ENCODE data around the gene KDM1A.
"Not testable (repeated sequence)": the region's sequence is repeated elsewhere in the genome, so short reads cannot be mapped to it uniquely, and the experiment has no call there.

Gene KDM1A

GRCh38 chr1:23000133-23000532, 19.1 kb upstream of the KDM1A start:
- not testable (repeated sequence) for H3K4me3 Mint-ChIP-seq; H3K27ac Mint-ChIP-seq; H3K27me3 Mint-ChIP-seq; H3K4me1 Mint-ChIP-seq (ENCODE audit: low read depth); H3K36me3 Mint-ChIP-seq; H3K9me3 Mint-ChIP-seq (ENCODE audit: low read depth)

GRCh38 chr1:23002218-23002617, 17.1 kb upstream of the KDM1A start:
- not testable (repeated sequence) for H3K36me3 Mint-ChIP-seq; H3K4me3 Mint-ChIP-seq; H3K9me3 Mint-ChIP-seq (ENCODE audit: low read depth); H3K4me1 Mint-ChIP-seq (ENCODE audit: low read depth); H3K27ac Mint-ChIP-seq; H3K27me3 Mint-ChIP-seq

- Mint-ChIP-seq H3K4me1 (ENCODE audit: low read depth) (no peaks in the 10 kb centered on the region), H3K27me3 (peaks cover 10% of the 10 kb centered on the region), H3K36me3 (no peaks in the 10 kb centered on the region), H3K9me3 (ENCODE audit: low read depth) (no peaks in the 10 kb centered on the region), H3K27ac (no peak overlapping the region), H3K4me3 (no peak overlapping the region)
Measured at GRCh38 chr1:23004112-23004511, 15.2 kb upstream of the KDM1A start.

- H3K9me3 Mint-ChIP-seq (ENCODE audit: low read depth); H3K36me3 Mint-ChIP-seq; H3K4me1 Mint-ChIP-seq (ENCODE audit: low read depth); H3K27me3 Mint-ChIP-seq; H3K27ac Mint-ChIP-seq; H3K4me3 Mint-ChIP-seq: not testable (repeated sequence)
Measured at GRCh38 chr1:23004769-23005168, 14.5 kb upstream of the KDM1A start.

- Mint-ChIP-seq H3K9me3 (ENCODE audit: low read depth) (no peaks in the 10 kb centered on the region), H3K4me1 (ENCODE audit: low read depth) (no peaks in the 10 kb centered on the region), H3K27ac (no peak overlapping the region), H3K27me3 (peaks cover 10% of the 10 kb centered on the region), H3K36me3 (no peaks in the 10 kb centered on the region), H3K4me3 (no peak overlapping the region)
Measured at GRCh38 chr1:23007106-23007505, 12.2 kb upstream of the KDM1A start.

- Mint-ChIP-seq H3K27me3 (peaks cover 4% of the 10 kb centered on the region), H3K4me1 (ENCODE audit: low read depth) (no peaks in the 10 kb centered on the region), H3K27ac (no peak overlapping the region), H3K9me3 (ENCODE audit: low read depth) (no peaks in the 10 kb centered on the region), H3K4me3 (no peak overlapping the region), H3K36me3 (no peaks in the 10 kb centered on the region)
Measured at GRCh38 chr1:23008901-23009300, 10.4 kb upstream of the KDM1A start.

GRCh38 chr1:23010025-23010424, 9.2 kb upstream of the KDM1A start:
- H3K27me3 Mint-ChIP-seq; H3K9me3 Mint-ChIP-seq (ENCODE audit: low read depth); H3K27ac Mint-ChIP-seq; H3K4me1 Mint-ChIP-seq (ENCODE audit: low read depth); H3K4me3 Mint-ChIP-seq; H3K36me3 Mint-ChIP-seq: not testable (repeated sequence)

- Mint-ChIP-seq H3K4me3 (no peak overlapping the region), H3K36me3 (no peaks in the 10 kb centered on the region), H3K9me3 (ENCODE audit: low read depth) (no peaks in the 10 kb centered on the region), H3K4me1 (ENCODE audit: low read depth) (peaks cover 6% of the 10 kb centered on the region), H3K27ac (no peak overlapping the region), H3K27me3 (no peaks in the 10 kb centered on the region)
Measured at GRCh38 chr1:23013657-23014056, 5.6 kb upstream of the KDM1A start.

- Mint-ChIP-seq H3K36me3 (peaks cover 5% of the 10 kb centered on the region), H3K4me1 (ENCODE audit: low read depth) (peaks cover 36% of the 10 kb centered on the region), H3K4me3 (peak overlapping the region; percentile 92), H3K27ac (peak overlapping the region; percentile 89), H3K9me3 (ENCODE audit: low read depth) (peaks cover 7% of the 10 kb centered on the region), H3K27me3 (no peaks in the 10 kb centered on the region)
Measured at GRCh38 chr1:23018661-23019093, 591 bp upstream of the KDM1A start.

GRCh38 chr1:23019863-23020625, 776 bp downstream of the KDM1A start:
- H3K9me3 Mint-ChIP-seq (ENCODE audit: low read depth) = peaks cover 7% of the 10 kb centered on the region
- peaks cover 45% of the 10 kb centered on the region for H3K4me1 Mint-ChIP-seq (ENCODE audit: low read depth)
- H3K4me3 Mint-ChIP-seq = peak overlapping the region; percentile 94
- no peaks in the 10 kb centered on the region for H3K27me3 Mint-ChIP-seq
- H3K27ac Mint-ChIP-seq = peak overlapping the region; percentile 85
- H3K36me3 Mint-ChIP-seq = peaks cover 7% of the 10 kb centered on the region

- H3K36me3 Mint-ChIP-seq = peaks cover 7% of the 10 kb centered on the region
- peak overlapping the region; percentile 85 for H3K27ac Mint-ChIP-seq
- H3K9me3 Mint-ChIP-seq (ENCODE audit: low read depth) = peaks cover 7% of the 10 kb centered on the region
- no peaks in the 10 kb centered on the region for H3K27me3 Mint-ChIP-seq
- peaks cover 48% of the 10 kb centered on the region for H3K4me1 Mint-ChIP-seq (ENCODE audit: low read depth)
- peak overlapping the region; percentile 94 for H3K4me3 Mint-ChIP-seq
Measured at GRCh38 chr1:23020706-23021405, 1.6 kb downstream of the KDM1A start.

- Mint-ChIP-seq H3K4me1 (ENCODE audit: low read depth) (peaks cover 57% of the 10 kb centered on the region), H3K4me3 (peak overlapping the region; percentile 94), H3K36me3 (peaks cover 7% of the 10 kb centered on the region), H3K27ac (no peak overlapping the region), H3K9me3 (ENCODE audit: low read depth) (peaks cover 7% of the 10 kb centered on the region), H3K27me3 (no peaks in the 10 kb centered on the region)
Measured at GRCh38 chr1:23021834-23022233, 2.6 kb downstream of the KDM1A start.

GRCh38 chr1:23023174-23023845, 4.0 kb downstream of the KDM1A start:
- Mint-ChIP-seq H3K4me3 (peak overlapping the region; percentile 24), H3K36me3 (peaks cover 7% of the 10 kb centered on the region), H3K27me3 (no peaks in the 10 kb centered on the region), H3K4me1 (ENCODE audit: low read depth) (peaks cover 64% of the 10 kb centered on the region), H3K9me3 (ENCODE audit: low read depth) (peaks cover 7% of the 10 kb centered on the region), H3K27ac (no peak overlapping the region)

- no peaks in the 10 kb centered on the region for H3K27me3 Mint-ChIP-seq
- peaks cover 71% of the 10 kb centered on the region for H3K4me1 Mint-ChIP-seq (ENCODE audit: low read depth)
- no peak overlapping the region for H3K4me3 Mint-ChIP-seq
- no peak overlapping the region for H3K27ac Mint-ChIP-seq
- peaks cover 9% of the 10 kb centered on the region for H3K36me3 Mint-ChIP-seq
- H3K9me3 Mint-ChIP-seq (ENCODE audit: low read depth) = peaks cover 7% of the 10 kb centered on the region
Measured at GRCh38 chr1:23026568-23026967, 7.3 kb downstream of the KDM1A start.

GRCh38 chr1:23027352-23027907, 8.2 kb downstream of the KDM1A start:
- Mint-ChIP-seq H3K9me3 (ENCODE audit: low read depth) (peaks cover 7% of the 10 kb centered on the region), H3K27ac (no peak overlapping the region), H3K4me3 (no peak overlapping the region), H3K36me3 (peaks cover 9% of the 10 kb centered on the region), H3K4me1 (ENCODE audit: low read depth) (peaks cover 71% of the 10 kb centered on the region), H3K27me3 (no peaks in the 10 kb centered on the region)
